Tibial nerve (tissue), 4 donors: ENCODE data around the gene CEP250. TPM values are rescaled to one million over a fixed set of nuclear protein-coding genes. Genes with fewer than 3 reads are reported as not detected.
A peak's percentile ranks its signal among the peaks of the same experiment; 100 is the strongest.

Experiments used
- DNase-seq, 2 donors: peaks; one replicate each; pipeline ENCODE4 v3.0.0-alpha.2; 2019; ENCODE audit warnings: low spot score in 2 of 2
- H3K27ac ChIP-seq, 4 donors: fragments of 200-600 bp; sonication (generic) in 3 of 4; one replicate each; pipeline ENCODE4 v1.5.1; 2017 to 2019; ENCODE audit warnings: mild to moderate bottlenecking in 1 of 4
- H3K27me3 ChIP-seq, 2 donors: fragments of 200-600 bp; sonication (generic) in 1 of 2; one replicate each; pipeline versions ENCODE4 v1.5.1 to v1.6.0; 2017 to 2019
- H3K36me3 ChIP-seq, 3 donors: fragments of 200-600 bp; sonication (generic); one replicate each; pipeline ENCODE4 v1.5.1; 2018 to 2019
- H3K4me1 ChIP-seq, 4 donors: fragments of 200-600 bp; sonication (generic) in 3 of 4; one replicate each; pipeline ENCODE4 v1.5.1; 2017 to 2019
- H3K4me3 ChIP-seq, 4 donors: fragments of 200-600 bp; sonication (generic) in 3 of 4; one replicate each; pipeline ENCODE4 v1.5.1; 2017 to 2019; ENCODE audit warnings: mild to moderate bottlenecking in 1 of 4, moderate library complexity in 1 of 4
- H3K9me3 ChIP-seq, 4 donors: fragments of 200-600 bp; sonication (generic) in 3 of 4; one replicate each; pipeline ENCODE4 v1.5.1; 2017 to 2019
- CTCF ChIP-seq, 5 experiments: fragments of 200-600 bp in 3 of 5; fragments of 450-650 bp in 2 of 5; sonication (generic) in 3 of 5; IDR thresholded peaks; one replicate each; pipeline ENCODE4 v1.5.1; 2016 to 2019; ENCODE audit warnings: antibody characterized with exemption in 5 of 5, mild to moderate bottlenecking in 3 of 5, moderate library complexity in 2 of 5
- EP300 ChIP-seq, 2 donors: sonication (generic); formaldehyde crosslinking; IDR thresholded peaks; one replicate each; pipeline ENCODE4 v1.6.1; 2017; ENCODE audit warnings: antibody characterized with exemption in 2 of 2, mild to moderate bottlenecking in 1 of 2
- POLR2A ChIP-seq, 2 donors: fragments of 450-650 bp; IDR thresholded peaks; one replicate each; pipeline ENCODE4 v1.6.1; 2017; ENCODE audit warnings: antibody characterized with exemption in 2 of 2, mild to moderate bottlenecking in 2 of 2, moderate library complexity in 2 of 2
- WGBS, 2 donors: methylation state at CpG; one replicate each; pipeline ENCODE4 v1.1.5; 2018; 5-methylcytosine and 5-hydroxymethylcytosine counted together
- total RNA-seq, 4 donors: library from RNA; depleted of rRNA; stranded (reverse); fragments of >200 nt; gene quantifications; one replicate each; pipeline ENCODE4 v1.1.0, GENCODE V29; 2016

The CEP250 gene
- total RNA-seq, 4 donors from 2014 or later: 12.5 to 41.1 (median 29.9) TPM

- TF ChIP-seq POLR2A (IDR thresholded peaks at IDR 0.05): no peak
- TF ChIP-seq EP300 (IDR thresholded peaks at IDR 0.05): no peak
- TF ChIP-seq CTCF (IDR thresholded peaks at IDR 0.05): no peak
- peaks cover 0 to 21% (median 0%) of the 10 kb centered on the region in 4 donors for H3K4me1 ChIP-seq
- H3K27me3 ChIP-seq: no peaks in the 10 kb centered on the region
- H3K27ac ChIP-seq: no peak overlapping the region
- no peak for DNase-seq
- H3K4me3 ChIP-seq: no peak overlapping the region
- H3K9me3 ChIP-seq: no peaks in the 10 kb centered on the region
- 63 to 77% methylated on average over 3 to 4 of the region's 4 CpGs for WGBS, 2 donors
- no peaks in the 10 kb centered on the region for H3K36me3 ChIP-seq
Measured at GRCh38 chr20:35436177-35436573, 19.2 kb upstream of the CEP250 start.

- no peak for DNase-seq
- Histone ChIP-seq H3K9me3 (no peaks in the 10 kb centered on the region), H3K27me3 (no peaks in the 10 kb centered on the region), H3K4me3 (no peak overlapping the region), H3K27ac (peak overlapping the region in 1 of 4 donors; percentile 34), H3K4me1 (peaks cover 0 to 21% (median 0%) of the 10 kb centered on the region in 4 donors), H3K36me3 (no peaks in the 10 kb centered on the region)
- TF ChIP-seq CTCF (IDR thresholded peaks at IDR 0.05): no peak
- TF ChIP-seq POLR2A (IDR thresholded peaks at IDR 0.05): no peak
- TF ChIP-seq EP300 (IDR thresholded peaks at IDR 0.05): no peak
- WGBS, 2 donors: 57 to 62% methylated on average over 8 of the region's 8 CpGs
Measured at GRCh38 chr20:35437599-35437998, 17.8 kb upstream of the CEP250 start.

GRCh38 chr20:35443003-35443402, 12.4 kb upstream of the CEP250 start:
- WGBS, 2 donors: 38 to 47% methylated on average over 6 of the region's 6 CpGs
- no peaks in the 10 kb centered on the region for H3K9me3 ChIP-seq
- TF ChIP-seq POLR2A (IDR thresholded peaks at IDR 0.05) (no peak), CTCF (IDR thresholded peaks at IDR 0.05) (no peak), EP300 (IDR thresholded peaks at IDR 0.05) (no peak)
- H3K27me3 ChIP-seq: no peaks in the 10 kb centered on the region
- H3K36me3 ChIP-seq: no peaks in the 10 kb centered on the region
- DNase-seq: no peak
- no peak overlapping the region for H3K27ac ChIP-seq
- peaks cover 0 to 18% (median 0%) of the 10 kb centered on the region in 4 donors for H3K4me1 ChIP-seq
- H3K4me3 ChIP-seq: no peak overlapping the region

GRCh38 chr20:35444226-35444625, 11.2 kb upstream of the CEP250 start:
- Histone ChIP-seq H3K27ac (no peak overlapping the region), H3K27me3 (no peaks in the 10 kb centered on the region), H3K4me1 (peaks cover 0 to 6% (median 0%) of the 10 kb centered on the region in 4 donors), H3K4me3 (no peak overlapping the region), H3K9me3 (no peaks in the 10 kb centered on the region), H3K36me3 (no peaks in the 10 kb centered on the region)
- WGBS, 2 donors: 68 to 71% methylated on average over 2 of the region's 2 CpGs
- TF ChIP-seq EP300 (IDR thresholded peaks at IDR 0.05) (no peak), POLR2A (IDR thresholded peaks at IDR 0.05) (no peak), CTCF (IDR thresholded peaks at IDR 0.05) (no peak)
- DNase-seq: no peak

GRCh38 chr20:35446356-35447078, 8.9 kb upstream of the CEP250 start:
- no peaks in the 10 kb centered on the region for H3K27me3 ChIP-seq
- H3K27ac ChIP-seq: no peak overlapping the region
- no peaks in the 10 kb centered on the region for H3K9me3 ChIP-seq
- peaks cover 0 to 4% (median 0%) of the 10 kb centered on the region in 4 donors for H3K4me1 ChIP-seq
- H3K36me3 ChIP-seq: no peaks in the 10 kb centered on the region
- DNase-seq: no peak
- peak overlapping the region in 3 of 4 donors; percentile 32 to 33 (median 32) for H3K4me3 ChIP-seq
- TF ChIP-seq EP300 (IDR thresholded peaks at IDR 0.05): no peak
- TF ChIP-seq POLR2A (IDR thresholded peaks at IDR 0.05): no peak
- no peak for TF ChIP-seq CTCF (IDR thresholded peaks at IDR 0.05)
- 55 to 60% methylated on average over 11 of the region's 11 CpGs for WGBS, 2 donors
